PC-3 (cell line): Measurements from ENCODE around the gene MSL2. TPM values are rescaled to one million over a fixed set of nuclear protein-coding genes. Genes with fewer than 3 reads are reported as not detected.
"Not testable (repeated sequence)": the region's sequence is repeated elsewhere in the genome, so short reads cannot be mapped to it uniquely, and the experiment has no call there.

Experiments used
- ATAC-seq: fragments of 200-7000 bp; cut with Tn5 transposase; 2 replicates; pipeline ENCODE4 v1.9.1; 2020; ENCODE audit warnings: mild to moderate bottlenecking, moderate library complexity
- BruUV-seq: library from RNA; stranded (reverse); fragments of 400-500 nt; replicated peaks from 2 replicates; lab custom pipeline; 2021; lab: Mats Ljungman, UMichigan
- CTCF ChIA-PET: fragments of 300-600 bp; sonication (Branson Sonifier 250); formaldehyde crosslinking; loops from one replicate; lab custom pipeline; 2022; ENCODE audit warnings: antibody characterized with exemption; lab: Charles Lee
- POLR2A ChIA-PET: fragments of 300-600 bp; sonication (Branson Sonifier 250); formaldehyde crosslinking; loops from one replicate; lab custom pipeline; 2022; ENCODE audit warnings: antibody characterized with exemption; ENCODE audit not compliant: unreplicated experiment; lab: Charles Lee
- DNase-seq: peaks from one replicate; pipeline ENCODE4 v3.0.0-alpha.2; 2015
- H2AFZ ChIP-seq: fragments of 300-600 bp; sonication (generic); 2 replicates; pipeline ENCODE4 v1.6.0; 2016; ENCODE audit warnings: antibody characterized with exemption, low read length
- H3F3A ChIP-seq: fragments of 300-600 bp; sonication (generic); one replicate; pipeline ENCODE4 v1.6.0; 2017; ENCODE audit warnings: antibody characterized with exemption, low read length, control low read depth, mild to moderate bottlenecking; ENCODE audit not compliant: unreplicated experiment
- H3K27ac ChIP-seq: fragments of 300-600 bp; sonication (generic); 2 replicates; pipeline ENCODE4 v1.5.1; 2016; ENCODE audit warnings: mild to moderate bottlenecking, low read length
- H3K27me3 ChIP-seq: fragments of 300-600 bp; sonication (generic); 2 replicates; pipeline ENCODE4 v1.6.1; 2016; ENCODE audit warnings: low read length, mixed read lengths
- H3K36me3 ChIP-seq: fragments of 300-600 bp; sonication (generic); 2 replicates; pipeline ENCODE4 v1.6.1; 2016; ENCODE audit warnings: low read depth, mixed run types, low read length, mixed read lengths
- H3K4me1 ChIP-seq: fragments of 300-600 bp; sonication (generic); 2 replicates; pipeline ENCODE4 v1.5.1; 2016; ENCODE audit warnings: low read length; ENCODE audit not compliant: insufficient read depth
- H3K4me2 ChIP-seq: fragments of 300-600 bp; sonication (generic); 2 replicates; pipeline ENCODE4 v1.6.0; 2016; ENCODE audit warnings: low read length
- H3K4me3 ChIP-seq: fragments of 300-600 bp; sonication (generic); 2 replicates; pipeline ENCODE4 v1.5.1; 2016; ENCODE audit warnings: mild to moderate bottlenecking, low read length, mixed read lengths
- H3K79me2 ChIP-seq: fragments of 300-600 bp; sonication (generic); 2 replicates; pipeline ENCODE4 v1.6.1; 2017; ENCODE audit warnings: low read length, mixed read lengths
- H3K9ac ChIP-seq: fragments of 300-600 bp; sonication (generic); 2 replicates; pipeline ENCODE4 v1.6.0; 2016; ENCODE audit warnings: mild to moderate bottlenecking, low read length
- H3K9me2 ChIP-seq: fragments of 300-600 bp; sonication (generic); replicated peaks from 2 replicates; pipeline ENCODE4 v1.6.1; 2016; ENCODE audit warnings: mixed run types, low read length, mixed read lengths
- H3K9me3 ChIP-seq: fragments of 300-600 bp; sonication (generic); 2 replicates; pipeline ENCODE4 v1.6.1; 2016; ENCODE audit warnings: low read length, mixed read lengths
- H4K20me1 ChIP-seq: fragments of 300-600 bp; sonication (generic); 2 replicates; pipeline ENCODE4 v1.6.1; 2016; ENCODE audit warnings: low read length, mixed read lengths
- CTCF ChIP-seq: fragments of 300-600 bp; sonication (generic); conservative IDR thresholded peaks from 2 replicates; pipeline ENCODE4 v1.5.1; 2017; ENCODE audit warnings: antibody characterized with exemption, low read depth, mild to moderate bottlenecking, low read length
- EZH2 ChIP-seq: fragments of 300-600 bp; sonication (generic); IDR thresholded peaks from one replicate; pipeline ENCODE4 v1.6.1; 2017; ENCODE audit warnings: antibody characterized with exemption, mild to moderate bottlenecking, low read length; ENCODE audit not compliant: unreplicated experiment
- EZH2phosphoT487 ChIP-seq: fragments of 300-600 bp; sonication (generic); IDR thresholded peaks from 2 replicates; pipeline ENCODE4 v1.6.1; 2018; ENCODE audit warnings: mild to moderate bottlenecking, antibody characterized with exemption, low read length, borderline replicate concordance
- intact Hi-C: fragments of 100-400 bp; cut with micrococcal nuclease; formaldehyde crosslinking; loops from 2 replicates; pipeline ENCODE4 v1.9.0; 2023
- total RNA-seq: library from RNA; depleted of rRNA; stranded (reverse); fragments of >200 nt; gene quantifications from 2 replicates; pipeline ENCODE4 v1.2.3, GENCODE V29; 2014

Gene MSL2
- total RNA-seq, 1 experiment from 2014 or later: 7.9 TPM

- POLR2A ChIA-PET: interaction anchor here (0.7 kb wide), 1 partner anchor 15 kb away, joined by 3 read pairs; no protein-coding TSS in a partner anchor
These were observed 2.4 kb upstream of the MSL2 start for GRCh38 chr3:136198462-136199078.

GRCh38 chr3:136197159-136197793, 1.1 kb upstream of the MSL2 start:
- CTCF ChIA-PET: interaction anchor here (1.0 kb wide), 1 partner anchor 555 kb away, joined by 3 read pairs; the partner anchor contains the start of gene STAG1
- no peaks in the 10 kb centered on the region for H3F3A ChIP-seq
- intact Hi-C loops: loop anchor here (2.0 kb wide), 2 partner anchors 42 to 118 kb away; no protein-coding TSS in a partner anchor
- peaks cover 15% of the 10 kb centered on the region for H3K4me1 ChIP-seq
- DNase-seq (no peak), ATAC-seq (peak; percentile 14; the same call in 1 of the 2 replicates)
- no peaks in the 10 kb centered on the region for H3K27me3 ChIP-seq
- TSS peak; percentile 55 for BruUV-seq
- peak overlapping the region; percentile 100 for H3K4me3 ChIP-seq
- TF ChIP-seq EZH2phosphoT487 (no peak), EZH2 (no peak), CTCF (no peak)
- POLR2A ChIA-PET: no interaction called here
- H2AFZ ChIP-seq: peak overlapping the region; percentile 84
- peak overlapping the region; percentile 98 for H3K27ac ChIP-seq
- peaks cover 38% of the 10 kb centered on the region for H3K79me2 ChIP-seq
- H3K36me3 ChIP-seq: no peaks in the 10 kb centered on the region
- no peaks in the 10 kb centered on the region for H3K9me3 ChIP-seq
- H3K9me2 ChIP-seq: no peaks in the 10 kb centered on the region
- H3K9ac ChIP-seq: peak overlapping the region; percentile 98
- H3K4me2 ChIP-seq: peak overlapping the region; percentile 86
- H4K20me1 ChIP-seq: peaks cover 30% of the 10 kb centered on the region

More at GRCh38 chr3:136198462-136199078, 2.4 kb upstream of the MSL2 start:
- Histone ChIP-seq H3K4me1 (peaks cover 15% of the 10 kb centered on the region), H4K20me1 (peaks cover 17% of the 10 kb centered on the region), H3K79me2 (peaks cover 25% of the 10 kb centered on the region)
- H3K9ac ChIP-seq, H2AFZ ChIP-seq, H3K4me2 ChIP-seq, H3F3A ChIP-seq, H3K4me3 ChIP-seq, H3K36me3 ChIP-seq, intact Hi-C loops, H3K9me3 ChIP-seq, BruUV-seq, H3K27ac ChIP-seq, H3K9me2 ChIP-seq, H3K27me3 ChIP-seq, ATAC-seq, DNase-seq, CTCF ChIA-PET: not testable (repeated sequence)

GRCh38 chr3:136196401-136197158, 445 bp upstream of the MSL2 start:
- H3F3A ChIP-seq: no peaks in the 10 kb centered on the region
- H2AFZ ChIP-seq: peak overlapping the region; percentile 84
- POLR2A ChIA-PET: interaction anchor here (0.6 to 0.7 kb wide), 4 partner anchors 43 to 735 kb away, joined by 4 to 19 read pairs (median 6); no protein-coding TSS in a partner anchor
- peak; percentile 73 for ATAC-seq
- H3K9me3 ChIP-seq: no peaks in the 10 kb centered on the region
- H3K4me1 ChIP-seq: peaks cover 18% of the 10 kb centered on the region
- H3K27me3 ChIP-seq: no peaks in the 10 kb centered on the region
- H3K9me2 ChIP-seq: no peaks in the 10 kb centered on the region
- H4K20me1 ChIP-seq: peaks cover 37% of the 10 kb centered on the region
- peak overlapping the region; percentile 100 for H3K4me3 ChIP-seq
- H3K79me2 ChIP-seq: peaks cover 45% of the 10 kb centered on the region
- DNase-seq: peak; percentile 98
- CTCF ChIA-PET: interaction anchor here (0.6 kb wide), 1 partner anchor 55 kb away, joined by 3 read pairs; no protein-coding TSS in a partner anchor
- peak overlapping the region; percentile 98 for H3K9ac ChIP-seq
- peak overlapping the region; percentile 86 for H3K4me2 ChIP-seq
- BruUV-seq: no TSS peak
- no peaks in the 10 kb centered on the region for H3K36me3 ChIP-seq
- peak overlapping the region; percentile 98 for H3K27ac ChIP-seq
- TF ChIP-seq CTCF (no peak), EZH2phosphoT487 (no peak), EZH2 (no peak)
- intact Hi-C loops: loop anchor here (1.0 to 2.0 kb wide), 3 partner anchors 42 to 118 kb away; partner anchors contain the start of gene PCCB
